ENCODE measurements around the gene KRTAP10-8.

The KRTAP10-8 gene

DNA sequence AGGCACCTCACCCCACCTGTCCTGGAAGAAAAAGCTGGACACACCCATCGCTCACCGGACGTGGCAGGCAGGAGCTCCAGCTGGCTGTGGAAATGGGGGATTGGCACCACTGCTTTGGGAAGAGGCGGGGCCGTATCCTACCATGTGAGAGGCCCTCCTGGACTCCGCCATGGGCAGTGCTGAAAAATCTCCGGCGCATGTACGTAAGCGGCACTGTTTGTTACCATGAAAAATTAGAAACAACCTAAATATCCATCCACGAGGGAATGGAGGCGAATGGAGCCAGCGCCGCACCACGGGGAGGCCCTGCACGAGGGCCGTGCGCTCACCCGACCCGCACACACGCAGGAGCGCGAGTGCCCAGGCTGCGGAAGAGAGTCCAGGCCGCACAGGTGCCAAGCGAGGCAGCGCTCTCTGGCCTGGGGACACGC is 3.1 kb downstream of the KRTAP10-8 start:
- Histone ChIP-seq H3K36me3 (no peaks in the 10 kb centered on the region), H3K4me3 (no peak overlapping the region), H3K27me3 (peaks cover 0 to 41% of the 10 kb centered on the region in 2 donors), H3K27ac (no peak overlapping the region), H3K4me1 (no peaks in the 10 kb centered on the region), H3K9me3 (peaks cover 0 to 20% (median 13%) of the 10 kb centered on the region in 3 donors)
- TF ChIP-seq CTCF (IDR thresholded peaks at IDR 0.05), result no peak
- intact Hi-C loops (cut with DNase I; ENCODE audit: low total_unique reads), result no loop called here
- no peak for DNase-seq

- intact Hi-C loops (cut with DNase I; ENCODE audit: low total_unique reads), result no loop called here
- Histone ChIP-seq H3K4me3 (no peak overlapping the region), H3K36me3 (no peaks in the 10 kb centered on the region), H3K27me3 (peaks cover 0 to 41% of the 10 kb centered on the region in 2 donors), H3K4me1 (no peaks in the 10 kb centered on the region), H3K27ac (no peak overlapping the region), H3K9me3 (peaks cover 0 to 15% (median 8%) of the 10 kb centered on the region in 3 donors)
- no peak for TF ChIP-seq CTCF (IDR thresholded peaks at IDR 0.05)
- DNase-seq, result no peak
These were observed 3.6 kb downstream of the KRTAP10-8 start for GRCh38 chr21:44615466-44615865.

DNA sequence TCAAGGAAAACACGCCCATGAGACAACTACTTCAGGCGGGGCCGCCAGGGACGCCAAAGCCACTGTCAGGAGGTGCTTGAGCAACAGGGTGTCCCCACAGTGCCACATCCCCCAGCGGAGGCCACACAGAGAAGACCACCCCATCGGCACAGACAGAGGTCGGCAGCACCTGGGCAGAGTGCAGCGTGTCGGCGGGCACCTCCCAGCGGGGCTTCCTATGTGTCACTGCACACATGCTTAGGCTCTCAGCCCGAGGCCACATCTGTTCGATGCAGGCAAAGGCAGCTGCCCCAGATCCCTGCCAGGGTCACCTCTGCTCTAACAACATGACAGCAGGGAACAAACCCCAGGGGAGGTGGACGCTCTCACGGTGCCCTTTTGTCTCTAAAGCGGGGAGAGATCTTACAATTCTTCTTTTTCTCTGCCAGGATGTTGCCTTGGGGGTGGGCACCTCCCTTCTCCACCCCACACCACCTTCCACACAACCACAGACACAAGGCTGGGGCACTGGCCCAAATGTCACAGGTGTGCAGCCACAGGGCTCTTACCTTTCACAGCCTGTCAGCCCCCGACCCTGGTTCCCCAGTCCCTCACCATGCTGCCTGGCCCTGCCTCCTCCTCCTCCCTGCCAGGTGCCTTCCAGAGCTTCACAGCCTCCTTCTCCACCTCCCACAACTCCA is 4.2 kb downstream of the KRTAP10-8 start:
- H3K9me3 ChIP-seq, result peaks cover 0 to 13% (median 6%) of the 10 kb centered on the region in 3 donors
- H3K27me3 ChIP-seq, result peaks cover 0 to 41% of the 10 kb centered on the region in 2 donors
- H3K27ac ChIP-seq, result no peak overlapping the region
- no peaks in the 10 kb centered on the region for H3K36me3 ChIP-seq
- no peak overlapping the region for H3K4me3 ChIP-seq
- intact Hi-C loops (cut with DNase I; ENCODE audit: low total_unique reads), result no loop called here
- H3K4me1 ChIP-seq, result no peaks in the 10 kb centered on the region
- no peak for TF ChIP-seq CTCF (IDR thresholded peaks at IDR 0.05)
- no peak for DNase-seq

GRCh38 chr21:44616591-44616926 is 4.7 kb downstream of the KRTAP10-8 start:
- no peak for DNase-seq
- H3K9me3 ChIP-seq, result peaks cover 0 to 10% (median 3%) of the 10 kb centered on the region in 3 donors
- intact Hi-C loops (cut with DNase I; ENCODE audit: low total_unique reads), result no loop called here
- no peak overlapping the region for H3K27ac ChIP-seq
- TF ChIP-seq CTCF (IDR thresholded peaks at IDR 0.05), result no peak
- no peaks in the 10 kb centered on the region for H3K36me3 ChIP-seq
- H3K4me3 ChIP-seq, result no peak overlapping the region
- H3K27me3 ChIP-seq, result peaks cover 0 to 41% of the 10 kb centered on the region in 2 donors
- H3K4me1 ChIP-seq, result no peaks in the 10 kb centered on the region

GRCh38 chr21:44617071-44617501 is 5.2 kb downstream of the KRTAP10-8 start:
- H3K9me3 ChIP-seq, result peaks cover 0 to 5% (median 0%) of the 10 kb centered on the region in 3 donors
- no peak for DNase-seq
- no peak overlapping the region for H3K27ac ChIP-seq
- peaks cover 0 to 40% of the 10 kb centered on the region in 2 donors for H3K27me3 ChIP-seq
- H3K4me3 ChIP-seq, result no peak overlapping the region
- no peak for TF ChIP-seq CTCF (IDR thresholded peaks at IDR 0.05)
- intact Hi-C loops (cut with DNase I; ENCODE audit: low total_unique reads), result no loop called here
- no peaks in the 10 kb centered on the region for H3K4me1 ChIP-seq
- H3K36me3 ChIP-seq, result no peaks in the 10 kb centered on the region
